Gastrocnemius medialis (tissue), 4 donors: Measurements from ENCODE around the gene DNM3. TPM values are rescaled to one million over a fixed set of nuclear protein-coding genes. Genes with fewer than 3 reads are reported as not detected.

Source experiments
- ATAC-seq, 2 donors: fragments of 150-250 bp; one replicate each; pipeline ENCODE4 v1.9.1; 2016
- DNase-seq, 2 donors: peaks; one replicate each; pipeline ENCODE4 v3.0.0-alpha.2; 2019
- H3K27ac ChIP-seq, 4 donors: fragments of 200-600 bp; sonication (generic); 1 replicate in 1 of 4; 2 replicates in 3 of 4; pipeline ENCODE4 v1.5.1; 2016 to 2018; ENCODE audit warnings: mild to moderate bottlenecking in 2 of 4, moderate library complexity in 1 of 4
- H3K27me3 ChIP-seq, 3 donors: fragments of 200-600 bp; sonication (generic) in 2 of 3; 1 replicate in 1 of 3; 2 replicates in 2 of 3; pipeline versions ENCODE4 v1.5.1 to v1.6.0; 2016 to 2019; ENCODE audit warnings: mild to moderate bottlenecking in 1 of 3, moderate library complexity in 1 of 3
- H3K36me3 ChIP-seq, 2 donors: fragments of 200-600 bp; sonication (generic) in 1 of 2; one replicate each; pipeline ENCODE4 v1.5.1; 2017 to 2018
- H3K4me1 ChIP-seq, 2 donors: fragments of 200-600 bp; sonication (generic) in 1 of 2; one replicate each; pipeline ENCODE4 v1.5.1; 2016 to 2017; ENCODE audit warnings: mild to moderate bottlenecking in 2 of 2
- H3K4me3 ChIP-seq, 4 donors: fragments of 200-600 bp; sonication (generic) in 3 of 4; 1 replicate in 1 of 4; 2 replicates in 3 of 4; pipeline ENCODE4 v1.5.1; 2016 to 2019; ENCODE audit warnings: mild to moderate bottlenecking in 2 of 4
- H3K9me3 ChIP-seq, 3 donors: fragments of 200-600 bp; sonication (generic) in 2 of 3; 1 replicate in 1 of 3; 2 replicates in 2 of 3; pipeline ENCODE4 v1.5.1; 2016 to 2019
- POLR2A ChIP-seq, 2 donors: fragments of 450-650 bp; IDR thresholded peaks; one replicate each; pipeline ENCODE4 v1.6.1; 2017; ENCODE audit warnings: antibody characterized with exemption in 2 of 2, mild to moderate bottlenecking in 2 of 2, moderate library complexity in 2 of 2
- in situ Hi-C, 4 donors: fragments of 200-750 bp; cut with MboI; loops; one replicate each; pipeline versions ENCODE4 v1.15.0 to v1.8.0; 2017; ENCODE audit warnings: low sequenced_read_pairs in 4 of 4
- intact Hi-C: fragments of 100-400 bp; cut with DNase I; formaldehyde crosslinking; loops from one replicate; pipeline ENCODE4 v1.15.1; 2023; ENCODE audit warnings: low total_unique reads
- total RNA-seq, 4 donors: library from RNA; depleted of rRNA; stranded (reverse); fragments of >200 nt; gene quantifications; one replicate each; pipeline versions ENCODE4 v1.1.0 to v1.2.3, GENCODE V29; 2016
- TF ChIP-seq, protein P1 (sequence below), 5 experiments: fragments of 450-650 bp in 3 of 5; fragments of 200-600 bp in 2 of 5; sonication (generic) in 2 of 5; IDR thresholded peaks in 4 of 5; conservative IDR thresholded peaks in 1 of 5; 1 replicate in 4 of 5; 2 replicates in 1 of 5; pipeline ENCODE4 v1.5.1; 2016 to 2019; ENCODE audit warnings: antibody characterized with exemption in 5 of 5, mild to moderate bottlenecking in 3 of 5, moderate library complexity in 3 of 5

DNM3 gene
- total RNA-seq, 4 donors from 2014 or later = 0.35 to 1.6 (median 1.1) TPM

DNA sequence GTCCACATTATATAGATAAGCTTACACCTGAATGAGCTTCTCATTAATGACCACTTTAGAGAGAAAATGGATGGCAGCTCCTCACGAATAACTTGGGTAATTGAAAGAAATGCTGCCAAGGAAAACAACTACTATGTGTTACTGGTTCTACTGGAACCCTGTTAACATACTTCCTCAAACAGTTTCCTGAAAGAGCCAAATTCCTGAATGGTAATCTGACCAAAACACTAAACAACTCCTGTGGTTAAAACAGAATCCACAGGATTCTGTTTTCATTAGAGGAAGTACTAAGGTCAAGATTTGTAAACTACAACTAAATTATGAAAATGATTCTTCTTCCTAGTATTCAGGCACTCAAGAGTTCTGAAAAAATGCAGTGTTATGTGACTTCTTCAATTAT, 107.2 kb downstream of the DNM3 start:
- Histone ChIP-seq H3K9me3 (no peaks in the 10 kb centered on the region), H3K27me3 (no peaks in the 10 kb centered on the region), H3K4me1 (peaks cover 0 to 3% of the 10 kb centered on the region in 2 donors), H3K27ac (no peak overlapping the region), H3K36me3 (no peaks in the 10 kb centered on the region), H3K4me3 (no peak overlapping the region)
- DNase-seq = no peak
- TF ChIP-seq, protein P1, sequence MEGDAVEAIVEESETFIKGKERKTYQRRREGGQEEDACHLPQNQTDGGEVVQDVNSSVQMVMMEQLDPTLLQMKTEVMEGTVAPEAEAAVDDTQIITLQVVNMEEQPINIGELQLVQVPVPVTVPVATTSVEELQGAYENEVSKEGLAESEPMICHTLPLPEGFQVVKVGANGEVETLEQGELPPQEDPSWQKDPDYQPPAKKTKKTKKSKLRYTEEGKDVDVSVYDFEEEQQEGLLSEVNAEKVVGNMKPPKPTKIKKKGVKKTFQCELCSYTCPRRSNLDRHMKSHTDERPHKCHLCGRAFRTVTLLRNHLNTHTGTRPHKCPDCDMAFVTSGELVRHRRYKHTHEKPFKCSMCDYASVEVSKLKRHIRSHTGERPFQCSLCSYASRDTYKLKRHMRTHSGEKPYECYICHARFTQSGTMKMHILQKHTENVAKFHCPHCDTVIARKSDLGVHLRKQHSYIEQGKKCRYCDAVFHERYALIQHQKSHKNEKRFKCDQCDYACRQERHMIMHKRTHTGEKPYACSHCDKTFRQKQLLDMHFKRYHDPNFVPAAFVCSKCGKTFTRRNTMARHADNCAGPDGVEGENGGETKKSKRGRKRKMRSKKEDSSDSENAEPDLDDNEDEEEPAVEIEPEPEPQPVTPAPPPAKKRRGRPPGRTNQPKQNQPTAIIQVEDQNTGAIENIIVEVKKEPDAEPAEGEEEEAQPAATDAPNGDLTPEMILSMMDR (IDR thresholded peaks at IDR 0.05 in 4 of 5, conservative IDR thresholded peaks at IDR 0.05 in 1 of 5) = no peak
- no peak for TF ChIP-seq POLR2A (IDR thresholded peaks at IDR 0.05)
- intact Hi-C loops = no loop called here
- ATAC-seq = no peak
- in situ Hi-C loops = no loop called here

- no peaks in the 10 kb centered on the region for H3K9me3 ChIP-seq
- no peaks in the 10 kb centered on the region for H3K27me3 ChIP-seq
- ATAC-seq (no peak), DNase-seq (no peak)
- no peak overlapping the region for H3K4me3 ChIP-seq
- peaks cover 0 to 3% of the 10 kb centered on the region in 2 donors for H3K4me1 ChIP-seq
- intact Hi-C loops = no loop called here
- H3K36me3 ChIP-seq = no peaks in the 10 kb centered on the region
- H3K27ac ChIP-seq = no peak overlapping the region
- no peak for TF ChIP-seq POLR2A (IDR thresholded peaks at IDR 0.05)
- TF ChIP-seq, protein P1 (IDR thresholded peaks at IDR 0.05 in 4 of 5, conservative IDR thresholded peaks at IDR 0.05 in 1 of 5) = no peak
- in situ Hi-C loops = no loop called here
These were observed 108.0 kb downstream of the DNM3 start for GRCh38 chr1:171949316-171949715.

DNA sequence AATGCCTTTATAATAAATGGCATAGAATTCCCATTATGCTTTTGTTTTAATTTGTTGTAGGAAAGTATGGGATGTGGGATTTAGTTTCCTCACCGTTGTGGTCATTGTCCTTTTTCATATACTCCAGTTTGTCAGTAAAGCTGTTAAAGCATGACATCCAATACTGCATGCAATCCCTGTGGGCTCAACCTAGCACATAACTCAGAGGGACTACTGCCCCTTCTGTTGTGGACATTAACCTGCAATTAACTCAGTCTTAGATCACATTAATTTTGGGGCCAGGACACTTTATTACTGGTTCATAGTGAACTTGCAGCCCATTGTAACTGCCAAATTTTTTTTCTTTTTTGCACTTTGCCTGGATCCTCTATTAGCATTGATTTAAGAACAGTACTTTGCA, 112.5 kb downstream of the DNM3 start:
- ATAC-seq (no peak), DNase-seq (no peak)
- Histone ChIP-seq H3K27ac (no peak overlapping the region), H3K4me3 (no peak overlapping the region), H3K9me3 (no peaks in the 10 kb centered on the region), H3K36me3 (no peaks in the 10 kb centered on the region), H3K27me3 (no peaks in the 10 kb centered on the region), H3K4me1 (peaks cover 0 to 3% of the 10 kb centered on the region in 2 donors)
- in situ Hi-C loops (no loop called here), intact Hi-C loops (no loop called here)
- TF ChIP-seq POLR2A (IDR thresholded peaks at IDR 0.05) = no peak
- TF ChIP-seq, protein P1 (IDR thresholded peaks at IDR 0.05 in 4 of 5, conservative IDR thresholded peaks at IDR 0.05 in 1 of 5) = no peak

DNA sequence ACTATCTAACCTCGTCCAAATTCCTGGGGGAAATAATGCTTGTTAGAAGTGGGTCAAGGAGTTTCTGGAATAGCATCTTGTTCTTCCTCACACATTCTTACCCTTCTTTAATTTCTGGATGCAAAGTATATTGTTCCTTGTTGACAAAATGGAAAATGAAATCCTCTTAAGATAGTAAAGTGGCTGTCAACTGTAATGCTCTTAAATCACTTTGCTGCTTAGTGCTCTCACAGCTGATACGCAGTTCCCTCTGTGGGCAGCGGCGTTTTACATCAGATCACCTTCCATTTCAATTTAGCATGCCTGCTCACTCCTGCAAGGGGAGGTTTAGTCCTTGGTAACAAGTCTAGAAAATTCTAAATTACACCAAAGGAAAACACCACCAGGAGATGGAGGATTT, 113.1 kb downstream of the DNM3 start:
- no peak for TF ChIP-seq POLR2A (IDR thresholded peaks at IDR 0.05)
- TF ChIP-seq, protein P1 (IDR thresholded peaks at IDR 0.05 in 4 of 5, conservative IDR thresholded peaks at IDR 0.05 in 1 of 5) = no peak
- Histone ChIP-seq H3K4me3 (no peak overlapping the region), H3K9me3 (no peaks in the 10 kb centered on the region), H3K27ac (no peak overlapping the region), H3K27me3 (no peaks in the 10 kb centered on the region), H3K36me3 (no peaks in the 10 kb centered on the region), H3K4me1 (peaks cover 0 to 3% of the 10 kb centered on the region in 2 donors)
- ATAC-seq (no peak), DNase-seq (no peak)
- in situ Hi-C loops = no loop called here
- intact Hi-C loops = no loop called here

DNA sequence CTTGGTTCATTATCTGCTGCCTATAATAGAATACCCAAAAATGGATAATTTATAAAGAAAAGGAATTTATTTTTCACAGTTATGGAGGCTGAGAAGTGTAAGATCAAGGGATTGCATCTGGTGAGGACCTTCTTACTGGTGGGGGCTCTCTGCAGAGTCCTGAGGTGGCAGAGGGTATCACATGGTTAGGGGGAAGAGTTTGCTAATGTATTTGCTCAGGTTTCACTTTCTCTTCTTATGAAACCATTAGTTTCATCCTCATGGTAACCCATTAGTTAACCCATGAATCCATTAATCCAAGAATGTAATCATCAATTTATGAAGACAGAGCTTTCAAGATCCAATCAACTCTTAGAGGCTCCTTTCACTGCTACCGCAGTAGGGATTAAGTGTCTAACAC, 120.6 kb downstream of the DNM3 start:
- no peak overlapping the region for H3K4me3 ChIP-seq
- H3K27ac ChIP-seq = no peak overlapping the region
- in situ Hi-C loops = no loop called here
- no peak for TF ChIP-seq POLR2A (IDR thresholded peaks at IDR 0.05)
- TF ChIP-seq, protein P1 (IDR thresholded peaks at IDR 0.05 in 4 of 5, conservative IDR thresholded peaks at IDR 0.05 in 1 of 5) = no peak
- no peak for ATAC-seq
- intact Hi-C loops = no loop called here
- H3K4me1 ChIP-seq = no peaks in the 10 kb centered on the region
- H3K27me3 ChIP-seq = no peaks in the 10 kb centered on the region
- H3K36me3 ChIP-seq = no peaks in the 10 kb centered on the region
- DNase-seq = no peak
- H3K9me3 ChIP-seq = no peaks in the 10 kb centered on the region
